DMS53 treated with DMSO at 0.1 percent for 48 hours (cell line): ENCODE measurements around the gene SGO2.
"Not testable (repeated sequence)": the region's sequence is repeated elsewhere in the genome, so short reads cannot be mapped to it uniquely, and the experiment has no call there.

ENCODE experiments used
- DNase-seq: peaks from one replicate; lab custom pipeline; 2025; ENCODE audit not compliant: unreplicated experiment; lab: John Stamatoyannopoulos, UW

SGO2 gene

GRCh38 chr2:200620606-200621390, 94.8 kb downstream of the SGO2 start:
- no peak for DNase-seq

DNA sequence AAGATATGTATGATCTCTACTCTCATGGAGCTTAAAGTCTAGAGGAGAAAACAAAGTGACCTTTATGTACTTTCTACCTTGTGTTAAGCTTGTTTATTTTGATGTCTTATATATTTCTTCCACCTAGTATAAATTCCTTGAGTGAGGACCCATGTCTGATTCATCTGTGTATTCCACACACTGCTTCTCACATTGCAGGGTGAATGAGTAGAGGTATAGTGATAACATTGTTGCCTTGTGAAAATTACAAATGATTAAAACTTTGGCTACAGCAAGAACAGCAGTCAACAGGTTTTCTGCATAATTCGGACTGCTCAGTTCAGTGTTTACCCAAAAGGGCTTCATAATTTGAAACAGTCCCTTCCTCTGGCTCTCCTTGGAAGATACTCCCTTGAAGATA, 96.1 kb downstream of the SGO2 start:
- no peak for DNase-seq

GRCh38 chr2:200624026-200624425, 98.0 kb downstream of the SGO2 start:
- DNase-seq, result no peak

DNA sequence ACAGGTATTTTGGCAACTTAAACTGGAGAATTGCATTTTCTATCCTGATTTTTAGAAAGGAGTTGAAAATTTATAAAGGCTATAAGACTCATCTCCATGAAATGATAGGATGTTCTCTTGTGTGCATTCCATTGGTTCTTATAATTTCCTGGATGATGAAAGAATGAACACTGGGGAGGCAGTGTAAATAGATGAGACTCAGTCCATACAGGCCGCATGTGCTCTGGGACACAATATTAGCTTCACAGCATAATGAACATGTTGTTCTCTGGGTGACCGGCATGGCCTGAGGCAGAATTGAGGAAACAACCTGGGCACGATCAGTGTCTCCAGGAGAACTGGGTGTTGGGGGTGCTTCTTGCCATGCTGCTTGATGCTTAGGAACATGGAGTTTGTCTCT, 98.7 kb downstream of the SGO2 start:
- no peak for DNase-seq

- DNase-seq, result no peak
Measured at GRCh38 chr2:200625282-200625681, 99.3 kb downstream of the SGO2 start.

DNA sequence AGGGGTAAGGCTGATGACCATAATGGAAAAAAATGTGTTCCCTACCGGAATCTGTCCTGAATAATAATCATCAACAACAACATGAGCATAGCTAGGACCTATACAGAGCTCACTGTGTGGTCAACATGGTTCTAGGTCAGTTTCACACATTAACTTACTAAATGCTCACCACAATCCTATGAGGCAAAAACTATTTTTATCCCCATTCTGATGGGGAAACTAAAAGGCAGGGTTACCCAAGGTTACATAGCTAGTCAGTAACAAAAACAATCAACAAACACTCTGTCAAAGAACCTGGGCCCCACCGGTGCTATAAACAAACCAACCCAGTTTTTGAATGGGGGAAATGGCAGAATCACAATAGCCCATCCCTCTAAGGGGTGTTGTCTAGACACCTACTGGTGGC, 100.0 kb downstream of the SGO2 start:
- no peak for DNase-seq

DNA sequence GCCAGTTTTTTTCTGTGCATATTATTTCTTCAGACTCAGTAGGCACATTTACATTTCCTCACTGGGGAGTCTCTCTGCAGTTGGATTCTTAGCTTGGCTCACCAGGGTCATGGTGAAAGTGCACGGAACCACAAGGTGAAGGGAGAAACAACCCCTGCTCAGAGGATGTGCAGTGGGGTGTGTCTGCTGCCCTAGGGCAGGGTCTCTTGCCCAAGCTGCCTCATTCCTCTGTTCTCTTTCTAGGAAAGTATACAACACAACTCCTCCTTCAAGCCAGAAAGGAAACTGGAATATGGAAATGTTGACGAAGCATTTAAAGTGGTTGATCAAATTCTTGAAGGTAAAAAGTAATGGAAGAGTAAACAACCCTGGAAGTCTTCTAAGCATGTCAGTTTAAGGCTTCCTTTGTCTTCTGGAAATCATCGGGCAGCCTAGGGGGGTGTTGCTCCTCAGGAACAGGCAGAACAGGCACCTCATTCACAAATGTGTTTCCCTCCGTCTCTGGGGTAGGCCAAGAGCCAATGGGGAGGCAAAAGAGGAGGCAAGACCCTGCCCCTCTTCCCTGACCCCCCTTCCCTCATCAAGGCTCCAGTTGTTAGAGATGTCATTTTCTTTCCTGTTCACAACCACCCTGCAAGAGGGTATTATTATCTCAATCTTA, 101.2 kb downstream of the SGO2 start:
- no peak for DNase-seq

- not testable (repeated sequence) for DNase-seq
Measured at GRCh38 chr2:200628461-200628860, 102.5 kb downstream of the SGO2 start.

- DNase-seq, result no peak
Measured at GRCh38 chr2:200631287-200631686, 105.3 kb downstream of the SGO2 start.
